Ascending aorta (tissue), 2 donors: ENCODE results near the gene ZNF746. TPM values are rescaled to one million over a fixed set of nuclear protein-coding genes. Genes with fewer than 3 reads are reported as not detected.

Experiments
- DNase-seq, 2 donors: peaks; one replicate each; pipeline ENCODE4 v3.0.0-alpha.2; 2019; ENCODE audit warnings: low spot score in 2 of 2
- H3K27ac ChIP-seq, 2 donors: fragments of 200-600 bp; sonication (generic); one replicate each; pipeline ENCODE4 v1.5.1; 2016 to 2017; ENCODE audit warnings: mild to moderate bottlenecking in 1 of 2
- H3K27me3 ChIP-seq: fragments of 200-600 bp; sonication (generic); one replicate; pipeline ENCODE4 v1.5.1; 2017
- H3K36me3 ChIP-seq, 2 donors: fragments of 200-600 bp; sonication (generic); one replicate each; pipeline ENCODE4 v1.5.1; 2016
- H3K4me1 ChIP-seq, 2 donors: fragments of 200-600 bp; sonication (generic); one replicate each; pipeline ENCODE4 v1.5.1; 2016 to 2017; ENCODE audit warnings: mild to moderate bottlenecking in 1 of 2
- H3K4me3 ChIP-seq, 2 donors: fragments of 200-600 bp; sonication (generic); one replicate each; pipeline ENCODE4 v1.5.1; 2016 to 2017; ENCODE audit warnings: mild to moderate bottlenecking in 1 of 2
- H3K9me3 ChIP-seq, 2 donors: fragments of 200-600 bp; sonication (generic); one replicate each; pipeline ENCODE4 v1.5.1; 2016
- CTCF ChIP-seq, 3 experiments: fragments of 200-600 bp in 2 of 3; fragments of 450-650 bp in 1 of 3; sonication (generic) in 2 of 3; IDR thresholded peaks; one replicate each; pipeline ENCODE4 v1.5.1; 2016 to 2019; ENCODE audit warnings: antibody characterized with exemption in 3 of 3, mild to moderate bottlenecking in 1 of 3, moderate library complexity in 1 of 3
- intact Hi-C: fragments of 100-400 bp; cut with DNase I; formaldehyde crosslinking; loops from one replicate; pipeline ENCODE4 v1.15.1; 2023
- total RNA-seq: library from RNA; depleted of rRNA; stranded (reverse); fragments of >200 nt; gene quantifications from one replicate; pipeline ENCODE4 v1.1.0, GENCODE V29; 2016

Gene ZNF746
- total RNA-seq, 1 donor from 2014 or later: 27.5 TPM

- intact Hi-C loops: no loop called here
- Histone ChIP-seq H3K4me3 (no peak overlapping the region), H3K36me3 (peaks cover 22 to 42% of the 10 kb centered on the region in 2 donors), H3K27ac (no peak overlapping the region), H3K27me3 (no peaks in the 10 kb centered on the region), H3K9me3 (no peaks in the 10 kb centered on the region), H3K4me1 (no peaks in the 10 kb centered on the region)
- no peak for DNase-seq
- TF ChIP-seq CTCF (IDR thresholded peaks at IDR 0.05): no peak
Observed at GRCh38 chr7:149442924-149443323, 54.7 kb downstream of the ZNF746 start.

GRCh38 chr7:149440222-149440621 is 57.4 kb downstream of the ZNF746 start:
- Histone ChIP-seq H3K27me3 (no peaks in the 10 kb centered on the region), H3K4me3 (no peak overlapping the region), H3K9me3 (no peaks in the 10 kb centered on the region), H3K36me3 (peaks cover 11 to 30% of the 10 kb centered on the region in 2 donors), H3K27ac (no peak overlapping the region), H3K4me1 (no peaks in the 10 kb centered on the region)
- no peak for TF ChIP-seq CTCF (IDR thresholded peaks at IDR 0.05)
- DNase-seq: no peak
- intact Hi-C loops: no loop called here

GRCh38 chr7:149436358-149436757 is 61.3 kb downstream of the ZNF746 start:
- Histone ChIP-seq H3K36me3 (peaks cover 32 to 52% of the 10 kb centered on the region in 2 donors), H3K27me3 (no peaks in the 10 kb centered on the region), H3K4me3 (no peak overlapping the region), H3K9me3 (no peaks in the 10 kb centered on the region), H3K27ac (no peak overlapping the region), H3K4me1 (no peaks in the 10 kb centered on the region)
- DNase-seq: no peak
- intact Hi-C loops: no loop called here
- no peak for TF ChIP-seq CTCF (IDR thresholded peaks at IDR 0.05)

- no peaks in the 10 kb centered on the region for H3K4me1 ChIP-seq
- peaks cover 35 to 52% of the 10 kb centered on the region in 2 donors for H3K36me3 ChIP-seq
- intact Hi-C loops: no loop called here
Observed at GRCh38 chr7:149433124-149433523, 64.5 kb downstream of the ZNF746 start.

GRCh38 chr7:149432121-149432691 is 65.4 kb downstream of the ZNF746 start:
- intact Hi-C loops: no loop called here
- no peak for DNase-seq

More at GRCh38 chr7:149433124-149433523, 64.5 kb downstream of the ZNF746 start:
- Histone ChIP-seq H3K4me3 (no peak overlapping the region), H3K27ac (no peak overlapping the region), H3K9me3 (no peaks in the 10 kb centered on the region), H3K27me3 (no peaks in the 10 kb centered on the region)
- TF ChIP-seq CTCF (IDR thresholded peaks at IDR 0.05): no peak
- no peak for DNase-seq

More at GRCh38 chr7:149432121-149432691, 65.4 kb downstream of the ZNF746 start:
- Histone ChIP-seq H3K4me1 (no peaks in the 10 kb centered on the region), H3K4me3 (no peak overlapping the region), H3K36me3 (peaks cover 35 to 52% of the 10 kb centered on the region in 2 donors), H3K27ac (no peak overlapping the region), H3K9me3 (no peaks in the 10 kb centered on the region), H3K27me3 (no peaks in the 10 kb centered on the region)
- no peak for TF ChIP-seq CTCF (IDR thresholded peaks at IDR 0.05)
